ENCODE data around the gene ZDHHC3. TPM values are rescaled to one million over a fixed set of nuclear protein-coding genes. Genes with fewer than 3 reads are reported as not detected.

ZDHHC3 gene
- total RNA-seq, 1 experiment from 2014 or later = 40.1 TPM

DNA sequence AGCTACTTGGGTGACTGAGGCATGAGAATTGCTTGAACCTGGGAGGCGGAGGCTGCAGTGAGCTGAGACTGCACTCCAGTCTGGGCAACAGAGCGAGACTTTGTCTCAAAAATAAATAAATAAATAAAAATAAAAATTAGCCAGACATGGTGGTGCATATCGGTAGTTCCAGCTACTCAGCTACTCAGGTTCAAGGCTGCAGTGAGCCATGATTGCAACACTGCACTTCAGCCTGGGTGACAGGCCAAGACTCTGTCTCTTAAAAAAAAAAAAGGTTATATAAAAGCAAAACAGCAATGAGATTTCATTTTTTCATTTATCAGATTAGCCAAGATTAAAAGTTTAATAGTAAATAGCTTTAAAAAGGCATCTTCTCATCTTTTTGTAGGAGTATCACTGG is 98.6 kb downstream of the ZDHHC3 start:
- no TSS peak for BruUV-seq (replicated peaks)
- H3K4me3 Mint-ChIP-seq (ENCODE audit: unreplicated experiment) = no peak overlapping the region
- H3K9me3 Mint-ChIP-seq (ENCODE audit: unreplicated experiment) = no peaks in the 10 kb centered on the region
- no peaks in the 10 kb centered on the region for H3K27me3 Mint-ChIP-seq (ENCODE audit: insufficient read depth, unreplicated experiment)
- H3K27ac Mint-ChIP-seq (ENCODE audit: low read depth, unreplicated experiment) = no peak overlapping the region
- peaks cover 2% of the 10 kb centered on the region for H3K4me1 Mint-ChIP-seq (ENCODE audit: insufficient read depth, unreplicated experiment)
- POLR2A ChIA-PET = interaction anchor here (0.6 kb wide), 2 partner anchors 102 to 247 kb away, joined by 4 read pairs; no protein-coding TSS in a partner anchor
- no peak for DNase-seq (ENCODE audit: unreplicated experiment)
- intact Hi-C loops (cut with micrococcal nuclease) = no loop called here
- no peaks in the 10 kb centered on the region for H3K36me3 Mint-ChIP-seq (ENCODE audit: insufficient read depth, unreplicated experiment)
- no peak for TF ChIP-seq CTCF (IDR thresholded peaks at IDR 0.05; ENCODE audit: unreplicated experiment)
- CTCF ChIA-PET = interaction anchor here (0.9 kb wide), 1 partner anchor 12 kb away, joined by 5 read pairs; no protein-coding TSS in a partner anchor

GRCh38 chr3:44875596-44875995 is 100.4 kb downstream of the ZDHHC3 start:
- Mint-ChIP-seq H3K4me3 (ENCODE audit: unreplicated experiment) (no peak overlapping the region), H3K27me3 (ENCODE audit: insufficient read depth, unreplicated experiment) (no peaks in the 10 kb centered on the region), H3K27ac (ENCODE audit: low read depth, unreplicated experiment) (no peak overlapping the region), H3K9me3 (ENCODE audit: unreplicated experiment) (no peaks in the 10 kb centered on the region), H3K4me1 (ENCODE audit: insufficient read depth, unreplicated experiment) (no peaks in the 10 kb centered on the region), H3K36me3 (ENCODE audit: insufficient read depth, unreplicated experiment) (no peaks in the 10 kb centered on the region)
- no TSS peak for BruUV-seq (replicated peaks)
- intact Hi-C loops (cut with micrococcal nuclease) = no loop called here
- no peak for DNase-seq (ENCODE audit: unreplicated experiment)
- no peak for TF ChIP-seq CTCF (IDR thresholded peaks at IDR 0.05; ENCODE audit: unreplicated experiment)
- ChIA-PET CTCF (no interaction called here), POLR2A (no interaction called here)

Other genes starting within 250 kb of the ZDHHC3 start
- 0.17 and 0.40 TPM in 2 replicates for gene ZNF501, start 246.5 kb downstream of the ZDHHC3 start, total RNA-seq (2022)
- gene KIAA1143, start 214.6 kb downstream of the ZDHHC3 start, total RNA-seq (2022) = 17.7 and 18.2 TPM in 2 replicates
- 5.6 and 10.6 TPM in 2 replicates for gene KIF15, start 214.4 kb downstream of the ZDHHC3 start, total RNA-seq (2022)
- gene TMEM42, start 114.3 kb downstream of the ZDHHC3 start, total RNA-seq (2022) = 27.6 and 27.8 TPM in 2 replicates
- 1.1 and 2.5 TPM in 2 replicates for gene TGM4, start 101.6 kb downstream of the ZDHHC3 start, total RNA-seq (2022)
- gene EXOSC7, start 70 bp upstream of the ZDHHC3 start, total RNA-seq (2022) = 59.7 and 73.3 TPM in 2 replicates
- not detected in 2 replicates for gene CLEC3B, start 50.1 kb upstream of the ZDHHC3 start, total RNA-seq (2022)
- gene CDCP1, start 170.2 kb upstream of the ZDHHC3 start, total RNA-seq (2022) = 180 and 208 TPM in 2 replicates

All from MCF 10A (cell line).